UCSD-AML1 (cell line): ENCODE results near the gene ZDHHC20.

Experiments
- DNase-seq: peaks from one replicate; lab custom pipeline; 2025; ENCODE audit not compliant: unreplicated experiment; lab: John Stamatoyannopoulos, UW

Gene ZDHHC20

GRCh38 chr13:21364357-21364756, 94.7 kb downstream of the ZDHHC20 start:
- no peak for DNase-seq

DNA sequence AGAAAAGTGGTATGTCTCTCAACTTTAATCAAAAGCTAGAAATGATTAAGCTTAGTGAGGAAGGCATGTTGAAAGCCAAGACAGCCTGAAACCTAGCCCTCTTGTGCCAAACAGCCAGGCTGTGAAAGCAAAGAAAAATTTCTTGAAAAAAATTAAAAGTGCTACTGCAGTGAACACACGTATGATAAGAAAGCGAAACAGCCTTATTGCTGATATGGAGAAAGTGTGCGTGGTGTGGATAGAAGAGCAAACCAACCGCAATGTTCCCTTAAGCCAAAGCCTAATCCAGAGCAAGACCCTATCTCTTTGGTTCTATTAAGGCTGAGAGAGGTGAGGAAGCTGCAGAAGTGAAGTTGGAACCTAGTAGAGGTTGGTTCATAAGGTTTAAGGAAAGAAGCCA, 96.4 kb downstream of the ZDHHC20 start:
- DNase-seq, result no peak

DNA sequence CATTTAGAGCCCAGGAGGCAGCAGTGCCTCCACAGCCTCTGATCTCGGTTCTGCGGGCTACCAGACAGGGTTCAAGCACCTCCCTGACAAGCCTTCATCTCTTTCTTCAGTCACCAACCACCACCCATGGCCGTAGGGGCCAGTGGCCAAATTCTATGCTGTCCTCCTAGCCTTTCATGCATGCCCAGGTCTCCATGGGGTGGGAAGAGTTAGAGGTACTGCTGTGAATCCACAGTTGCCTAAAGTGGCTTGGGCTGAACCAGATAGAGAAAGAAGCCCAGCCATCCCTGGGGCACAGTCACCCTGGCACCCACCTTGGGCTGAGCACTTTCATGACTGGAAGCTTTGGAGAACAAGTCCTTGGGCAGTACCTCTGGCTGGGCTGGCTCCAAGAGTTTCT, 97.4 kb downstream of the ZDHHC20 start:
- no peak for DNase-seq

- DNase-seq, result no peak
Measured at GRCh38 chr13:21361123-21361522, 98.0 kb downstream of the ZDHHC20 start.

DNA sequence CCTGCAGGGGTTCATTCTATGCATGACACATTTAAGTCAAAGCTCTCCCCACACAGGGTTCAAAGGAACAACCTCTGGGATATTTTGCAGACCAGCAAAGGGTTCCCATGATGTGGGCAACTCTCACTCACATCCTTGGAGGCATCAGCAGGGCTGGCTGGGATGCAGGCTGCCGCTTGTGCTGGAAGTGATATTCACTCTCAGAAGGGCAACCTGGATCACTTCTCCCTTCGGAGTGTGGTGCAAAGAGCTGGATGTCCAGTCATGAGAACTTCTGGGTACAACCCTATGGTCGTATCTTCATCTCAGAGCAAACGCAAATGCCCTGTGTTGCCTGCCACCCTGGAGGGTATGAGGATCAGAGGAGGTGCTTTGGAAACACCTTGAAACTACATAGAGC, 98.6 kb downstream of the ZDHHC20 start:
- no peak for DNase-seq

DNA sequence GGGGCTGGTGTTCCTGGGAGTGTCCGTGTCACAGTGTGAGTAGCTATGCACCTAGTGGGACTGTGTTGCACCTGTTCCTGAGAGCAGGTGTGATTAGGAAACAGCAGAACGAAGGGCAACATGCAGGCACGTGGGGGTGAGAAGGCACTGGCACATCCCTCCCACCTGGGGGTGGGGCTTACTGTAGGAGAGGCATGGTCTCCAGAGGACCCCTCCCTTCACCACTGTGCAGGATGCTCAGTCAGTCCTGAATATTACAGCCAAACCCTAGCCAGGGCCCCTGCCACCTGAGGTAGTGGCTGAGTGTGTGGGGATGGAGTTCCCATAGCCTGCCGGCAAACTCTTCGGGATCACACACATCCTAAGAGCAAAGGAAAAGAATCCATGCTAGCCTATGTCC, 99.2 kb downstream of the ZDHHC20 start:
- no peak for DNase-seq

- no peak for DNase-seq
Measured at GRCh38 chr13:21355304-21355703, 103.8 kb downstream of the ZDHHC20 start.

DNA sequence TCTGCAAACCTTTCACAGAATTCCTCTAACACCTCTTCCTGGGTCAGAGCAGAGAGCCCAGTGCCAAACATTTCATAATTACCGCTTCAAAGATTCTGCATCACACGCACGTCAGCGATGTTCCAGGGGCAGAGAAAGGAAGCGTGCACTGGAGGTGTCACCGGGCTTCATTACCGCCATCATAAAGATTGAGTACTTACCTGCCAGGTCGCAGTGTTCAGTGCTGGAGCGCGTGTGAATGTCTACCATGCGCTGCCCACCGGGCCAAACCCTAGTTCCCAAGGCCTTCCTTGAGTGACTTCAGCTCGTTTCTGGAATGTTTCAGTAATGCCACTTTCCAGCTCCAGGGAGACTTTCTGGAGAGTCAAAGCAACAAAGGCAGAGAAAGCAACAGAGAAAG, 104.4 kb downstream of the ZDHHC20 start:
- DNase-seq, result no peak

GRCh38 chr13:21348488-21349120, 110.5 kb downstream of the ZDHHC20 start:
- no peak for DNase-seq

DNA sequence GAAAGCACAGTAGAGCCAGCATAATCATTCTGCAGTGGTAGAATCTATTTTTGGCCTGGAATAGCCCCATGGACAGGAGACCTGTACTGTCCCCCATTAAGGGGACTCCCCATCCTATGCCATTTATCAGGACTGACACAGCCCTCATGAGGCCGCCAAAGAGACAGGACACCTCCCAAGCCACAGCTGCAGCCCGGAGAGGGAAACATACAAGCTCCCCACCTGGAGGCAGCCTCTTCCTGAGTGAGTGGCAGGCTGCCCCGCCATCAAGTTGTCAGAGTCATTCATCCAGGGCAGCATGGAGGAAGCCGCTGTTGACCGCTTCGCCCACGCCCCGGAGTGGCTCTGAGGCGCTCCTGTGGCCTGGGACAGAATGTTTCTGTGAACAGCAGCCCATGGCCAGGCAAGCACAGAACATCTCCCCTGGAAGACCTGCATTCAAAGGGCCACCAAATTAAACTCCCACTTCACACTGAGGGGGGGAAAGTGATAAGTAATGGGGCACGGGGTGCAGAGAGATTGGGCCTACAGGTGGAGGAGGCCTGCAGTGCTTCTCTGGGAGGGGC, 111.3 kb downstream of the ZDHHC20 start:
- DNase-seq, result peak; percentile 26

DNA sequence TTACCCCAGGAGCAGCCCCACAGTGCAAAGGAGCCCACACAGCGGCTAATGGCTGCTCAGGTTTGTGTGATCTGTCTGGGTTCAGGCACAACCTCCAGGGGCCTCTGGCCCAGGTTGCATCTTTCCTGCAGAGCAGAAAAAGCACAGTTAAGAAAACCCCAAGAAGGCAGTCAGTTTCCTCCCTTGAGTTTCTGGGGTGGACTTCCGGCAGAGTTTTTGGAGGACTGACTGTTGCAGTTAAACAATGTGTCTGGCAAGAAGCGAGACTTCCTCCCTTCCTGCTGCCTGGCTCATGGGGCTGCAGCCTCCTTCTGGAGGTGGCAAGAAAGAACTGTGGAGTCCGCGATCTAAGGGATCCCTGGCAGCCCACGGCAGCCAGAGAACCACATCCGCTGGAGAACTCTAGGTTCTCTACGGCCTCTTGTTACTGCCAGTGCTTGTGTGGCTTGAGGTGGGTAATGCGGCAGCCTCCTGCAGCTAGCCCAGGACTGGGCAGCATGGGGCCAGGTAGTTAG, 114.4 kb downstream of the ZDHHC20 start:
- DNase-seq, result peak; percentile 79

GRCh38 chr13:21343659-21344058, 115.4 kb downstream of the ZDHHC20 start:
- DNase-seq, result no peak

DNA sequence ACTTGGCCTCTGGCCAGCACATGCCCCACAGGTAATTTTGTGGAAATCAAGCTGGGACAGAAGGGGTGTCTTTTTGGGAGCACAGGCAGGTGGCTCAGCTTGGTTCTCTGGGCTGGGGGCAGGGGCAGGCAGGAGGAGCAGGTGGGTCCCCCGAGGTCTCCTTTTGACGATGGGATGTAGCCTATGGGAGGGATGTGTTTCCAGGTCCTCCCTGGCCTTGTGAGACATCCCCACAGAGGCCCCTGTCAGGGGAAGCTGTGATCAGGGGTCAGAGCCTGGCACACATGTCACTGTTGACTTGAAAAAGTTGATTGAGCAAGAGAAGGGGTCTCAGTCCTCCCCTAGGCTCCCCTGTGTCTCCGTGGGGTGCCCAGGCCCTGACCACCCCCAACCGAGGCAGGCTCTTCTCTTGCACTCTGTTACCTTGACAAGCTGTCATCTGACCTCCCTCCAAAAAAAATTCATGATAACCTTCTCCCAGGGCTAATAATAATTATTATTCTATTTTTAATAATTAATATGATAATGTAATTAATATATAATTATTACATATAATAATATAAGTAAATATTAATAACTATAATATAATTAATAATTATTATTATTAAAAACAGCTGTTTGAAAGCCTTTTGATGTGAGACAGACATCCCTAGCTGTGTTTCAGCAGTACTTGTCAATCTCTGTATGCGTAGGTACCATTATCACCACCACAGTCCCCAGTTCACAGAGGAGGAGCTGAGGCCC, 116.2 kb downstream of the ZDHHC20 start:
- no peak for DNase-seq

DNA sequence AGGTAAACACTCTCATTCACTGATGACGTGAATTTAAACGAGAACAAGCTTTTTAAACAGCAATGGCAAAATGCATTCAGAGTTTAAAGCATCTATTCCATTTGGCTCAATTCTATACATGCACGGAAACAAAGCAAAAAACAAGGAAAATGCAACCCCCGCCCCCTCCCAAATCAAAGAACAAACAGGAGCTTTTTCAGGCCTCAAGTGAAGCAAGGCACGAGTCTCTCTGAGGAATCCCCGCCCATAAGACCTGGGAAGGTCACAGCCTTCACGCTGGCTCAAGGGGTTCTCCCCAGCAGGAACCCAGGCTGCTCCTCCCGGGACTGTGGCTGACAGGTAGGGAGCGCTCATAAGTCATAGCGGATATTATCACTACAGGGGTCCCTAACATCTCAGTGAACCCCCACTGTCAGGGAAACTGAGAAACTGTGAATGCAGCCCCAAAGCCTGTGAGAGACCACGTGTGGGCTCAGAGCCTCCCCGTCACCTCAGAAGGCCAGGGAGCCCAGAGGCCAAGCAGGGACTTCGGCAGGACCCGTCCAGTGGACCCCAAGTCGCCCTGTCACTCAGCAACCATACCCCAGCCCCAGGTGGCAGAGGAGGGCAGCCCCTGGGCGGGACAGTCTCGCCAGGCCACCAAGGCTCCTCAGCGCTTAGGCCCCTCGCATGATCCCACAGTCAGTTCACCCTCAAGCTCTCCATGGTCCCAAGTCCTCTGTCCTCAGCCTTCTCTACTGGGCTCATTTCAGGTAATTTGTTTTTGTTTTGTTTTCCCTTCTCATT, 117.3 kb downstream of the ZDHHC20 start:
- no peak for DNase-seq

DNA sequence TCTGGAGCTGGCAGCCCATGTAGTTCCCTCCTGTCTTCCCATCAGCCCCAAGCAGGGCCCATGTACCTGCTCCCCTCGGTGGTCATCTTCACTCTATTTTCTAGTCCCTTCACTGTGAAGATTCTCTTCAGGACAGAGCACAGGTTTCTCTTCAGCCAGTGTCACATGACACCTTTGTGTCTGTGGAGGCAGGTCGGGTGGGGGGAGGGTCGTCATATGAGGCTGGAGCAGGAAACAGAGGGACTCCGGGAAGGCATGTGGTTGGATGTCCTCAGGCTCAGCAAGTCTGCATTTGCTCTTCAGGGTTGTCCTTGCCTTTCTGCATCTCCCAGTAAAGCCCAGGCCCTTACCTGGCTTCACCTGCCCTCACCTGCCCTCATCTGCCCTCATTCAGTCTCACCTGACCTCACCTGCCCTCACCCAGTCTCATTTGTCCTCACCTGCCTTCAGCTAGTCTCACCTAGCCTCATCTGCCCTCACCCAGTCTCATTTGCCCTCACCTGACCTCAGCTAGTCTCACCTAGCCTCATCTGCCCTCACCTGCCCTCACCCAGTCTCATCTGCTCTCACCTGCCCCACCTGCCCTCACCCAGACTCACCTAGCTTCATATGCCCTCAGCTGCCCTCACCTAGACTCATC, 120.3 kb downstream of the ZDHHC20 start:
- no peak for DNase-seq

- no peak for DNase-seq
Measured at GRCh38 chr13:21338156-21338555, 120.9 kb downstream of the ZDHHC20 start.

DNA sequence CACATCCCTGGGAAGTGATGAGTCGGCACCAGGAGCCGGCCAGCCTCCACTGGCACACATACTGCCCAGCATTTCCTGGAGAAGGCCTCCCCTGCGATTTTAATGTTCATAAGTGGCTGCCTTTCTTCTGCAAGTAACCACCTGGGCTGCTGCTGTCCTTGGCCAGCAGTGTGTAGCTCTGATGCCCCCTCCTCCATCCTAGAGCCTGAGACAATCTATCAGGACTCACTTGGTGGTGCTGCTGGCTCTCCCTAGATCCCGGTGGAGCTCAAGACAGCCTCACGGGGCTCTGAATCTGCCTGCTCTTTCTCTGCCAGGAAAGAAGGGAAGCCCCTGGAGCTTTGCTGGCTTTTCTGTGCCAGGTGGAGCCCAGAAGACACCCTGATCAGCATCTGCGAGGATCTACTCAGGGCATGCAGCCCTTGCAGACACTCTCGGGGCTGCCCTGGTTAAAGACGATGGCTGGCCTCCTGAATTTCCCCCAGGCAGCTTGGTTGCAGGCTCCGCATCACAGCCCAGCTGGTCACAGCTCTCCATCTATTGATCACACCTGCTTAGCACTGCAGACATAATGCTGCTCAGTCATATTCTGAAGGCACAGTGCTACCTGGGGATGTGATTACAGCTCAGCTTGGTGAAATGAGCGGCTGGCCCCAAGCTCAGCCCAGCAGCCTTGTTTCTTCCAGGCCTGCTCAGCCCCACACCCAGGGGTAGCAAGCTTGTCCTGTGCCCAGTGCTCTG, 122.3 kb downstream of the ZDHHC20 start:
- DNase-seq, result no peak

GRCh38 chr13:21333186-21333585, 125.9 kb downstream of the ZDHHC20 start:
- DNase-seq, result no peak

GRCh38 chr13:21330126-21330861, 128.8 kb downstream of the ZDHHC20 start:
- DNase-seq, result no peak
